Measurements from ENCODE around the gene LRRC3. TPM values are rescaled to one million over a fixed set of nuclear protein-coding genes. Genes with fewer than 3 reads are reported as not detected.

LRRC3 gene
- total RNA-seq, 1 experiment from 2014 or later: 0.17 TPM

DNA sequence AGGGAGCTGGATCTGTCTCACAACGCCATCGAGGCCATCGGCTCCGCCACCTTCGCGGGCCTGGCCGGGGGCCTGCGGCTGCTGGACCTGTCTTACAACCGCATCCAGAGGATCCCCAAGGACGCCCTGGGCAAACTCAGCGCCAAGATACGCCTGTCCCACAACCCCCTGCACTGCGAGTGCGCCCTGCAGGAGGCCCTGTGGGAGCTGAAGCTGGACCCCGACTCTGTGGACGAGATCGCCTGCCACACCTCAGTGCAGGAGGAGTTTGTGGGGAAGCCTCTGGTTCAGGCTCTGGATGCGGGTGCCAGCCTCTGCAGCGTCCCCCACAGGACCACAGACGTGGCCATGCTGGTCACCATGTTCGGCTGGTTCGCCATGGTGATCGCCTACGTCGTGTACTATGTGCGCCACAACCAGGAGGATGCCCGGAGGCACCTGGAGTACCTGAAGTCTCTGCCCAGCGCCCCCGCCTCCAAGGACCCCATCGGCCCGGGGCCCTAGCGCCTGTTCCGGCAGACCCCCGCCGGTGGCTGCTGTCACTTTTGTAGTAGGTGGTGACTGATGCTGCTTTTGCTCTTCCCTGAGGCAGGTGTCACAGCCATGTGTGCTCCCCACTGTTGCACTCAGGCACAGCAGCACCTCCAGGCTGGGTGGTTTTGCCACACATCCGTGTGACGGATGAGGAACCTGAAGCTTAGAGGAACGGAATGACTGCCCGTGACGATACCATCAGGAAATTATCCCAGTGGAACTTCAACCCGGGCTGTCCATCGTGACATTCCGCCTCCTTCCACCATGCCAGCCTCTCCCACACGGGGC lies 1.8 kb downstream of the LRRC3 start:
- DNase-seq (ENCODE audit: low read depth): no peak

DNA sequence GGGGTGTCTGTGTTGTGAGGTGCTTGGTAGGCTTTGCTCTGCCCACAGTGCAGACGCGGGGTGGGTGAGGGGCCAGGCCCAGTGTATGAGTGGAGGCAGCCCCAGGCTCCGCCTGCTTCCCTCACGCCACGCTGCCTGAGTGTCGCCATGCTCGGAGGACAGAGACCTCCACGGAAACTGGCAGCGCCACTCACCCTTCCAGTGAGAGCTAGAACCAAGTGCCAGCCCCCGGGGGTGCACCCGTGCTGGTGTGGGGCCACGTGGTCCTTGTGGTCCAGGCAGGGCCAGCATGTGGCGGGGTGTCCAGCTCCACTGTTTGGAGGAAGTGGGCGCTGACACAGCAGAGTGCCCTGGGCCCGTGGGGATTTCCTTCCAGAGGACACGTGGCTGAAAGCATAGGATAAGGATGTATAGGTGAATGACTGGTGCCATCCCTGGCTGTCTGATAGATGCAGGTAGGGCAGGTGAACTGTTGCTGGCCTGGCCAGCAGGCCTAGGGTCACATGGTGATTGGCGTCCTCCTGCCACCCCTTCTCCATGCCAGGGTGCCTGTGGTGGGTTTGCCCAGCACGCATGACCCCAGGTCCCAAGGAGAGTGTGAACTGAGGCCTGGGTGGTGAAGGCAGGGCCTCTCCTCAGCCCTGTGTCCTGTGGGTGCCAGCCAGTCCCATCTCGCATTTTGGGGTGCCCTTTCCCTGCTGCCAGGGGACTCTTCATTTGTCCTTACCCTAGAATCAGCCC lies 3.8 kb downstream of the LRRC3 start:
- no peak for DNase-seq (ENCODE audit: low read depth)

DNA sequence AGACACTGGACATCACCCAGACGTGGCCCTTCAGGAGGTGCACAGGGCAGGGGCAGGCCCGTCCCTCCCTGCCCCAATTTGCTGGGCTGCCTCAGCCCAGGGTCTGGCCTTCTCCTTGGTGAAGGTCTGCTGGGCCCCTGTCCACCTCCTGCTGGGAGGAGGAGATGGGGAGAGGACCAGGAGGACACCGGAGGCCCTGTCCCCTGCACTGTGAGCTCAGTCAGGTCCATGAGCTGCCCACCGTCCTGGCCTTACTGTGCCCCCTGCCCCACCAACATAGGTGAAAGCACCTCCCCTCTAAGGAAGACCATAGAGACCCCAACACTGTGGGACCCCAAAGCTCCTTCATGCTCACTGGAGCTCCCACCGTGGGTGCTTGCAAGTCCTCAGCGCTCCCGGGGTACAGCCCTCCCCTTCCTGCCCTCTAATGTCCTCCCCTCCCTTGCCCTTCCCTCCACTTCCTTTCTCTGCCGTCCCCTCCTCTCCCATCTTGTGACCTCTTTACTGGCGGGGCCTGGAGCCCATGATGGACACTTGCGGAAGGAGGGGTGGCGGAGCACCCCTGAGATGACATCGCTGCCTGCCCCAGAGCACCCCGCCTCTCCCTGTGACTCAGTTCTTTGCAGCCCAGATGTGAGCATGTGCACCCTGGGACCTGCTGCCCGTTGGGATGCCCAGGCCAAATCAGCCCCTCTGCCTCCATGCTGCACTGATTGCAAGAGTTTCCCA lies 4.6 kb downstream of the LRRC3 start:
- DNase-seq (ENCODE audit: low read depth): no peak

DNA sequence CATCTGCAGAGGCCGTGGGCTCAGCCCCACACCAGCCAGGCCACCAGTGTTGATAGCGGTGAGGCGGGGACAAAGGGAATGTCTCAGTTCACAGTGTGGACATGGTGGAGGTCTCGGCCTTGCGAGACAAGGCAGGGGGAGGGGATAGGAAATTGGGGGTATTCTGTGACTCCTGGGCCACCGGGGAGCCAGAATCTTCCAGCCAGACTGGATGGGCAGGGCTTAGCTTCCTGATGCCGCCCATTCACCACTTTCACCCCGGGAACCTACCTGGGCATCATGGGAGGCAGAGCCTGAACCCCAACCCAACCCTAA lies 5.1 kb downstream of the LRRC3 start:
- no peak for DNase-seq (ENCODE audit: low read depth)

DNA sequence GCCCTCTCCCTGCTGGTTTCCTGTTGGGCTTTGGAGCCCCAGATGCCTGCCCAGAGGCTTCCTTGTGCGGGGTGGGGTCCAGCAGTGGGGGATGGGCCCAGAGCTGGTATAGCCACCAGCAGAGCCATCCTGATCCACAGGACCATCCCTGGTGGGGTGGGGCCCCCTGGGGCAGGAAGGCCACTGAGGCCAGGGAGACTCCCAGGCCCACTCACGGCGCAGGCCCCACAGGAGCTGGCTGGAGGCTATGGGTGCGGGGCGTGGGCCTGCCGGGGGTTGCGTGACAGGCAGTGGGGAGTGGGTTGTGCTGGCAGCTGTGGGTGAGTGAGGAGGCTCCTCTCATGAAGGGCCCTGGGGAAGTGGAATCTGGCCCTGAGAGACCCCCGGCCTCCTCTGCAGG lies 5.7 kb downstream of the LRRC3 start:
- DNase-seq (ENCODE audit: low read depth): no peak

DNA sequence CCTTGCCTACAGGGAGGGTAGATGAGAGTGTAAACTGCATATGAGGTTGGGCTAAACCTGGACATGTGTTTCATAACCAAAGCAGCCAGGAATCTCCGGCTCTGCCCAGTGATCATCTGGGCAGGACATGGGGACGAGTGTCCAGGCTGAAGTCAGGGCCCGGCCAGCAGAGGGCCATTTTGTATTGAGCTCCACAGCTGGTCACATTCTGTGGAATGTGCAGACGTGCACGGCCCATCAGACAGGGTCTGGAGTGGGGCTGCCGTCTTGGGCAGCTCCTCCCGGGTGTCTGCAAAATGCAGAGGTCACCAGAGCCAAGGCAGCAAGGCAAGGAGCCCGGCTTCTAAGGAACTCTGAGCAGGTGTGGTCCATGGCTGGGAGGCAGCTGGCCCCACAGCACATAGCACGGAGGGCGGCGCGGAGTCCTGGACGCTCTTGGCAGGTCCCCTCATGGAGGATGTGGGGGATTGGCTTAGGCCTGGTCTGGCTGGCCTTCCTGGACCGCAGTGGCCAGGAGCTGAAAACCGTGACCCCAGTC lies 6.2 kb downstream of the LRRC3 start:
- DNase-seq (ENCODE audit: low read depth): no peak

DNA sequence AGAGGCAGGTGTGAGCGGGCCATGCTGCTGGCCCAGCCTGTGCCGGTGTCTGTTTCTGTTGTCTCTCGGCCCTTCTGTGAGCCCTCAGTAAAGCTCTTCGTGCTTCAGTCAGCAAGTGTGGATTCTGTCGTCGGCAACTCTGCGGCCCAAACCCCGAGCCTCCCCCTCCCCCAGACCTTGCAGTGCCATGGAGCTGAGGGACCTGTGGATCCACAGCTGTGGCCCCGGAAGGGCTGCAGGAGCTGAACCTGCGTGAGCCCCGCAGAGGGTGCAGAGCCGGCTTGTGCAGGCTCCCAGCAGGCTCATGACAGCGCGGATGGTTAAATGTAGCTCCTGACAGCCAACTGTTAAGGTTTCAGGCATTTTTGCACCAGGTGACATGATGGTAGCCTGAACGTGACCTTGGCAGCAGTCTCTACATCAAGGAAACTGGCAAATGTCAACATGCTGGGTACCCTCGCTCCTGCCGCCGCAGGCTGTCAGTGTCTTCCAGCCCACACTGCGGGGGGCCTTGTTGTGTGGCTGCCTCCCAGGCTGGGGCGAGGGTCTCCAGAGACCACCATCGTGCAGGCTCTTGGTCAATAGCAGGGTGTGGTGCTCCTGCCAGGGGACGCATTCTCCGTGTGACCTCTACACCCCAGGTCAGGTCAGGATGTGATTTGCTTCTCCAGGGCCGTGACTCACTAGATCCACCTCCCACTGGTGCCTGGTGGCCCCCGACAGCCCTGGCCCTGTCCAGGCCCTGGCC lies 7.0 kb downstream of the LRRC3 start:
- DNase-seq (ENCODE audit: low read depth): no peak

DNA sequence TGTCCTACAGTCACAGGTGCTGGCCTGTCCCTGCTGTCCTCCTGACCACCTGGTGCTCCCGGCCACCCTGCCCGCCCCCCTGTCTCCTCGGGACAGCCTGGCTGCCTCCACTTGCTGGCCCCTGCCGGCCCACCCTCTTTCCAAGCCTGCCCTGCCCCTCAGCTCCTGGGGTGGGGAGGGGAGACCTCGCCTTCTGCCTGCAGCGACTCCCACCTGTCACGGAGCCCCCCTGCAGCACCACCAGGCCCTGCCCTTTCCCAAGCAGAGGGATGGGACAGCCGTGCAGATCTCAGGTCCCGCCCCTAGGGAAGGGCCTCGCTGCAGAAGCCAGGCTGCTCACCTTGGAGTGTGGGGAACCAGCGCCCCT lies 7.5 kb downstream of the LRRC3 start:
- DNase-seq (ENCODE audit: low read depth): no peak

DNA sequence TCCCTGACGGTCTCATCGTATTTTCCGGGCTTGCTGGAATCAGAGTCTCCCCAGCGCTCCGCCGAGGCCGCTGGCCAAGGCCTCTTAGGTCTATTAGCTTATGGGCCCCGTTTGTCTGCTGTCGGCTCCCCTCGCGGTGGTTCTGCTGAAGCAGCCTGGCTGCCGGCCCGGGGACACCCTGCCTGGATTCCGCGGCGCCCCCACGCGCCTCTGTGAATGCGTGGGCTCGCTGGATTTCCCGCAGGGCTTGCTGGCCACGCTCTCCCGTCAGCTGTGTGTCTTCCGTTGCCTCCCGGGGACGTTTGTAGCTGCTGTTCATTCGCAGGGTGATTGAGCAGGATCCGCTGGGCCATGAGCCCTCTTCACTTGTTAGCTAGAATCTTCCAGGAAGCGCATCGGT lies 8.4 kb downstream of the LRRC3 start:
- no peak for DNase-seq (ENCODE audit: low read depth)

DNA sequence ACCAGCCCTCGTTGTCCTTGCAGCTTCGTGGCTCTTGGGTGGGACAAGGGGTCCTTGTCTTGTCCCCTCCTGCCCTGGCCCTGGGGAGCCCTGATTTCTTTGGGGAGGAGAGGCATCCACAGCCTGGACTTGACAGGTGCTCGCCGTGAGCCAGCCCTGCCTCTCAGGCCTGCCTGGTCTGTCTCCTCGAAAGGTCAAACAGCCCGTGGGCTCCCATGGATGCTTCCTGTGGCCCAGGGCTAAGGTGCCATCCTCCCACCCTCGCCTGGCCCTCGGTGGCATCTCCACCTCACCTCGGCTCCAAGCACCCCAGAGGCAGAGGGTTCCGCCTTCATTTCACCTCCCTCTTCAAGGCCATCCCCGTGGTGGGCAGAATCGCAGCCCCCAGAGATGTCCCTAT lies 9.0 kb downstream of the LRRC3 start:
- DNase-seq (ENCODE audit: low read depth): no peak

DNA sequence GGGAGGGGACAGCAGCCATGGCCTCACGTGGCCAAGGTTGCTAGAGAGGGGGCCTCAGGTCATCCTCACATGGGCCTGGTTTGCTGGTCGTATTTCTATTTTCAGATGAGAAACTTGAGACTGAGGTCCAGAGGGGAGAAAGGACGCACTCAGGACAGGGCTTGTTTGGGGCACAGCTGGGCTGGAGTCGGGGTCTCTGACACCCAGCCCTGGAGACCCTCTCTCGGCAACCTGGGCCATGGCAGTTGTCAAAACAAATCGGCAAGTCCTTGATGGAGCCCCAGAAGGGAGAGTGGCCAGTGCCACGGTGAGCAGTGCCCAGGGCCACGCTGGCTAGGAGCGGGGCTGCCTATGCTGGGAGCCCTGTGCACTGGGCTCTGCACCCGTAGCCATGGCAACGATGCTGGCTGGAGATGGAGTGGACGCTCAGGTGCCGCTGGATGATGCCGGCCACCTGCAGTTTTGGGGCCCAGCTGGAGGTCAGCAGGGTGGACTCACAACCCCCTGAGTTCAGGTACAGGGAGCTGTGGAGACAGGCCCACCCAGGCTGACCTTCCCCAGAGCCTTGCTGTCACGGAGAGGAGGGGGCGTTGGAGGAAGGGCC lies 11.1 kb downstream of the LRRC3 start:
- DNase-seq (ENCODE audit: low read depth): no peak

DNA sequence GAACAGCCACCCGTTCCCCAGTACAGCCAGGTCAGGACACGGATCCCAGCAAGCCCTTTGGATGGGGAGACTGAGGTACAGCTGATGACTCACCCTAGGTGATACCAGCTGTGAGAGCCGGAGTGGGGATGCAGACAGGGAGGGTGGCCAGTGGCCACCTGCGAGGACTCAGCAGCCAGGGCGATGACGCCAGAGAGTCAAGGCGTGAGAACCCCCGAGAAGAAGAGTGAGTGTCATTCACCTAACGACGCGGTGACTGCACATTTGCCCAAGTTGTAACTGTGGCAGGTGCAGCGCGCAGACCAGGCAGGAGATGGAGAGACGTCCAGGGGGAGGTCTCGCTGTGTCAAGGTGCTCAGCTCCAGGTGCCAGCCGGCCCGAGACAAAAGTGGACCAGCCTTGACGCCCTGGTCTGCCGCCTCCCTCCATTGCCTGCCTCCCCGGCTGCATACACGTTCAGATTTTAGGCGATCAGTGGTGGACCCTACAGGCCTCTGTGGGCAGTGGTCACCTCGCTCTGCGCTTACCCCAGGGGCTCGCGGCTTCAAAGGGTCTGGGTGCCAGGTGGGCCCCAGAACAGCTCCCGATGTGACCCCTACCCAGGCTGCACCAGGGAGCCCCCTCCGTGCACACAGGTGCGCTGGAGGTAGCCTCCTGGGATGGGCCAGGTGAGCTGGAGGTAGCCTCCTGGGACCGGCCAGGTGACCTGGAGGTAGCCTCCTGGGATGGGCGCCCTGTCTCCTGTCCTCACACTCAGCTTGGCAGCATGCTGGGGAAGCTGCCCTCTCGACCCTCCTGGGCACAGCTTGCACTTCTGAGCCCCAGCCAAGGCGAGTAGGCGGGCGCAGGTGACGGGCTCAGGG lies 11.9 kb downstream of the LRRC3 start:
- no peak for DNase-seq (ENCODE audit: low read depth)

DNA sequence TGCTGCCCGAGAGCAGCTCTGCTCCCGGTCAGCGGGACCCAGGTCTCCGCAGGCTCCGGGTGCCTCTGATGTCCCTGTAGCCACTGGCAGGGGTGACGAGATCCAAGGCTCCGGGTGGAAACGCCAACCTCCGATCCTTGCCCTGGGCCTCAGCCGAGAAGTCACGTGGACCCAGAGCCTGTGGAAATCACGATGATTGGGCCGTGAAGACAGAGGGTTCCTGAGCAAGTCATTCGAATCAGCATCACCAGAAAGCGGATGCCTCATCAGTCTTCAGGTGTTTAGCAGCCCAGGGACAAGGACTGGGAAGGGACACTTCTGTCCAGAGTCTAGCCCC lies 12.5 kb downstream of the LRRC3 start:
- no peak for DNase-seq (ENCODE audit: low read depth)

DNA sequence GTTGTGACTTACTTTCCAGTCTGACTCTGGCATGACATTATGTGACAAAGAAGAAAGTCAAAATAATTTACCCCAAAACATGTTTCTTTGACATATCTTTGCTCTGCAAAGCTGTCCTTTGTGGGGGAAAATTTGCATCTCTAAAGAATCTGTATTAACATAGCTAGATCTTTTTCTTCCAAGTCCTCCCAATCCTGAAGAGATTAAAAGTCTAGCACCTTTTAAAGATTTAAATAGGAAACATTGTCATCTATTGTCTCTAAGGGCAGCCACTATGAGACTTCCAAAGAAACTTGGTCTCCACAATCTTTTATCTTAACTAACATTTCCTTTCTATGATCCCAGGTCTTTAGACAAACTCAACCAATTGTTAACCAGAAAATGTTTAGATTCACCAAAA lies 16.0 kb downstream of the LRRC3 start:
- no peak for DNase-seq (ENCODE audit: low read depth)

DNA sequence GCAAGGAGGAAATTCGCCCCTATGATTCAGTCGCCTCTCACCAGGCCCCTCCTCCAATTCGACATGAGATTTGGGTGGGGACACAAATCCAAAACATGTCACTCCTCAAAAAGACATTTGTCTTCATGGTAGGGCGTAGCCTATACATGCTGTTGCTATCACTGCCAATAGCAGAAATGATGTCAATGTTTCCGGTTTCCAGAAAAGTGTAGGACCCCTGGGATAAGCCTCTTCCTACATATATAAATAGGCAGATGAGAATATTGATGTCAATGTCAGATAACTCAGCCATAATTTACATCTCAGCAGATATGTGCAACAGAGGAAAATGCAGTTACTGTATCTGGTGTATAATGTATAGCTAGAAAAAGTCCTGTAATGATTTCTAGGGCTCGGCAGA lies 16.7 kb downstream of the LRRC3 start:
- no peak for DNase-seq (ENCODE audit: low read depth)

DNA sequence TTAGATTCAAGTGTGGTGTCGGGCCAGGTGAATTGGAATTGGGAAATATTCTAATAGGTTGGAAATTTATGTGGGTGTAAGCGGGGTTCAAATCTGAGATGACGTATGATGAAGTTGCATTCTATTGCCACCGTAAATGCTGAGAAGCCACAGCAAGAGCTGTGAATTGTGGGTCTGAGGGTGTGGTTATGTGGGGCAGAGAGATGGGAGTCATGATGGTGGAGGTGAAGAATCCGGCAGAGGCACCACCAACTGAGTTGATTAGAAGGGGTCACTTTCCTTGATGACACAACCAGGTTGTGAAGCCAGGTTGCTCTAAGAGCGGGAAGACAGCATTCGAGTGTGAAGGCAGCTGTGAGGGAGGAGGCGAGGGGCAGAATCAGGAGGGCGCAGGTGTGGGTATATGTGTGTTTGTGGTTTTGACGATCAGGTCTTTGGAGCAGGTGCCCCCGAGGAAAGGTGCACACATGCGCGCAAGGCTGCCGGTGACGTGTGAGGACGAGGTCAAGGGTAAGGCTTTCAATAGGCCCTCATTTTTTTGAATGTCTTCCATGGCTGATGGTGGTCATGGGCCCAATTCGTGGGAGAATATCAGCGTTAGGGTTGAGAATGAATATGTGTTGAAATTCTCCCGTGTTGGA lies 18.7 kb downstream of the LRRC3 start:
- DNase-seq (ENCODE audit: low read depth): no peak

DNA sequence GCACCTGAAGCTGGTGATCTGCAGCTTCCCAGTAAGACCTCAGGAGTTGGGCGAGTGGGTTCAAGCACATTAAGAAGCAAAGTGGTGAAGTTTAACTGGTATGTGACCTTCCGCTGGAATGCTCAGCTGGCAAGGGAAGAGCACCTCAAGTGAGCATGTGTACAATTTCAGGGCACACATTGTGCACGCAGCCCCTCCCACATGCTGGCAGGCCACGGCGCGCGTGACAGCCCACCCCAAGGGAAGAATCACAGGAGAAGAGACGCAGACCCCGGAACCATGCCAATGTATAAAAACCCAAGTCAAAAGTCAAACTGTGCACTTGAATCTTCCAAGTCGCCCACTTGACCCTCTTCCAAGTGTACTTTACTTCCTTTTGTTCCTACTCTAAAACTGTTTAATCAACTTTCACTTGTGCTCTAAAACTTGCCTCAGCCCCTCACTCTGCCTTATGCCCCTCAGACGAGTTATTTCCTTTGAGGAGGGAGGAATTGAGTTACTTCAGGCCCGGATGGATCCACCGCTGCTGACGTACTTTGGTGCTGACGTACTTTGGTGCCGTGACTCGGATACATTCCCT lies 20.0 kb downstream of the LRRC3 start:
- no peak for DNase-seq (ENCODE audit: low read depth)

DNA sequence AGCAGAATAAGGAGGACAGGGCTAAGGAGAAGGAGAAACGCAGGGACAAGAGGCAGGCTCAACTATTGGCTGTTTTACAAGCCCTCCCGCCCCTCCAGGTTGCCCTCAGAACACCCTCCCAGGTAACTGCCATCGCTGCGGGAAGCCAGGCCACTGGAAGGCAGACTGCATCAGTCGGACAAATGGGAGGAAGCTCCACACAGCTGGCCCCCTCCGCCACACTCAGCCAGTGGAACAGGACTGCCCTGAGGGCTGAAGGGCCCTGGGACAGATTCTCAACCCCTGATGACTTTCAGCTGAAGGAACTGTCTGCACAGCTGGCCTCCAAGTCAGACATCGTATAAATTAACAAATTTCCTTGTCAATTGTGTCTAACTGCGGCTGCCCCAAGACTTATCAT lies 21.8 kb downstream of the LRRC3 start:
- no peak for DNase-seq (ENCODE audit: low read depth)

DNA sequence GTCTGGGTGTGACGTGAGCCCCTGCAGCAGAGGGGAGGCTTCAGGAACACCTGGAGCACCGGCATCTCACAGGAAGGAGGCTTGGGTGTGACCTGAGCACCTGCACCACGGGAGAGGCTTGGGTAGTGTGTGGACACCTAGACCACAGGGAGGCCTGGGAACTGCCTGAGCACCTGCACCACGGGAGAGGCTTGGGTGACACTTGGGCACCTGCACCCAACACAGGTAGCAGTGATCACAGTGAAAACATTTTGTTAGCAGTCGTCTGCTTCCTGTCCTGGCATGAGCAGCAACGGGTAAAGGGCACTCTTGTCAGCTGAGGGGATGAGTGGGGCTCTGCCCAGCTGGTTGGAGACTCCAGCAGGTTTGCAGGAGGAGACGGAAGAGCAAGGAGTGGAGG lies 22.4 kb downstream of the LRRC3 start:
- no peak for DNase-seq (ENCODE audit: low read depth)

Measured in Daoy (cell line).